HG03139 (cell line): ENCODE measurements around the gene ADCY2.

Experiments used
- ATAC-seq: cut with Tn5 transposase; IDR thresholded peaks from one replicate; pipeline ENCODE4 v1.9.1; 2021; ENCODE audit not compliant: unreplicated experiment

The ADCY2 gene

DNA sequence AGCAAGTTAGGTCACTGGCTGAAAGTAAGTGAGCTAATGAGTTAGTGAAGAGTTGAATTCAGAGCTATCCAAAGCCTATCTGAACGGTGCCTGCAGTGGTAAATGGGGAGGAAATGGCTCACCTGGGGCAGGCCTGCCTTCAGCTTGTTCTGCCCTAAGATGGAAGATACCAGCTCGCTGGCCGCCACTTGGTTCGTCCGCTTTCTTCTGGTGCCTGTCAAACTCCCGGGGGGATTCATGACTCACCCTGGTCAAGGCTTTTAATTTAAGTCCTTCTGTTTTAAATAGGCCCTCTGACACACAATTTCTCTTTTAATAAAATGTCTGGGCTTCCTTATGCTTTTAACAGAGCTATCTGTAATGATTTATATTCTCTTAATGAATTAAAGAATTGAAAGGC is 376.2 kb downstream of the ADCY2 start:
- no peak for ATAC-seq

DNA sequence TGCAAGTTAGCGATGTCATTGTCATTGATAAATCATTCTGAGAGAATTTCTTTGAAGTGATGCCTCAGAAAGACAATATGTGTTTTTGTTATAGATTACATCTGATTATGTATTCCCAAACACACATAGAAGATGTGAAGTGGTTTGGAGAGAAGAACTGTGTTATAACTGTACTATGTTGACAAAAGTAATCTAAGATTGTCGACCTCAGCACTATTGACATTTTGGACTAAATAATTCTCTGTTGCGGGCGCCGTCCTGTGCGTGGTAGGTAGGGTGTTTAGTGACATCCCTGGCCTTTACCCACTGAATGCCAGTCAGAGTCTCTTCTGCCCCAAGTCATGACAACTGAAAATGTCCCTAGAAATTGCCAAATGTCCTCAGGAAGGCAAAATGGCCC is 377.2 kb downstream of the ADCY2 start:
- ATAC-seq: no peak

DNA sequence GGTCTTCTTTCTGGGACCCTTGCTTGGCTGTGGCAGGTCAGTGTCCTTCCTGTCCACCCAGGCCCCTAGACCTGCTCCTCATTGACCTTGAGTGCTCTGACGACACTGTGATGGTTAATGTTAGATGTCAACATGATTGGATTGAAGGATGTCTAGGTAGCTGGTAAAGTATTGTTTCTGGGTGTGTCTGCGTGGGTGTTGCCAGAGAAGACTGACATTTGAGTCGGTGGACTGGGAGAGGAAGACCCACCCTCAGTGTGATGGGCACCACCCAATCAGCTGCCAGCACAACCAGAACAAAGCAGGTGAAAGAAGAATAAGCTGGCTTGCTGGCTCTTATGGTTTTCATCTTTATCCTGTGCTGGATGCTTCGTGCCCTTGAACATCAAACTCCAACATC is 380.5 kb downstream of the ADCY2 start:
- no peak for ATAC-seq

DNA sequence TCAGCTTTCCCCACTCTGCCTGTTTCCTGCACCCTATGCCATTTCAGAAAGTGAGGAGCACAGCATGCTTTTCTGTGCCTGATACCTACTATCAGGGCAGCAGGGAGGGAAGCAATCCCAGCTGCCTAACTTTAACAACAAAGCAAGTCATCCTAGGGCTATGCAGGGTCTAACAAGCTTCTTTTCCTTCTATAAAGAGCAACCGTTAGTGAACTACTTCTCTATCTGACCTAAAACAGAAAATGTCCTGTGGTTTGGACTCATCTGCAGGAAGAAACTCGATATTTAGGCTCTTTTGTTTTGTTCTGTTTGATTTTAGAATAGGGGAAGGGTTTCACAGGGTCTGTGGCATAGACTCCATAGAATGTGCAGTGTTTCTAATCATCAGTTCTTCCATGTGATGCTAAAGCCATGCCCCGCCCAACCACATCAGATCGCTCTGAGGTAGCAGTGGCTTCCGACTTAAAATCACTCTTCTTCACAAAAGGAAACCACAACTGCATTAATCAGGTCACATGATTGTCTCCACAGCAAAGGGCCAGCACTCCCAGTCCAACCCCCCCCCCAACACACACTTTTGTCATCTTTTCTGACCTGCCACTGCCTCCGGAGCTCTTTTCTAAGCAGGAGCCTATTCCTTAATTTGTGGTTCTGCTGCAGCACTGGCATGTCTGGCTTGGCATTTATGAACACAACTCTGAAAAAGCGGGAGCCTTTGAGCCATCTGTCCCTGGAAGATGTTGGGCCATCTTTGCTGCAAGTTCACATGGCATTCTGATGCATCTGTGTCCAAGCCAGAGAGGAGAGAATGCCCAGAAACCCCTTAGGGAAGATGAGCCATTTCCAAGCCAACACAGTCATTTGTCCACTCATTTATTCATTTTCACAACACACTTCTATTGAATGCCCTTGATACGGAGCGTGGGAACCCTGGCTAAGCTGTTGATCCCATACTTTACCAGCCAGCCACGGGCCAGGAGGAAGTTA is 383.4 kb downstream of the ADCY2 start:
- ATAC-seq: peak; percentile 56

DNA sequence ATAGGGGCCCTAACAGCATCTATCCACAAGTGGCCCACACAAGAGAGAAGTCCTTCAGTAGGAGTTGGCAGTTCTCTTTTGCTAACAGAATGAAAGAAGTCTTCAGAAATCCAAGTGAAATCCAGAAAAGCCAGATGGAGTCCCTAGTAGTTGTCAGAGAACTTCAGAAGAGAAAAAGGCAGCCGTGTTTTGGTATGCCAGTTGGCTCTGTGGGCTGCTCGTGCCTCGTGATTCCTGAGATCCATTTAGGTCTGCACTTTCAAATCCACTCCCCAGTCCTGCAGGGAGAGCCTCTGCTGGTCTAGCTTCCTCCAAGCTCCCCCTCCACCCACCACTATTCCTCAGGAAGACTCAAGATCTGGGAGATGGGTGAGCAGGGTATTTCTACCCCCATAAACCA is 386.0 kb downstream of the ADCY2 start:
- no peak for ATAC-seq

DNA sequence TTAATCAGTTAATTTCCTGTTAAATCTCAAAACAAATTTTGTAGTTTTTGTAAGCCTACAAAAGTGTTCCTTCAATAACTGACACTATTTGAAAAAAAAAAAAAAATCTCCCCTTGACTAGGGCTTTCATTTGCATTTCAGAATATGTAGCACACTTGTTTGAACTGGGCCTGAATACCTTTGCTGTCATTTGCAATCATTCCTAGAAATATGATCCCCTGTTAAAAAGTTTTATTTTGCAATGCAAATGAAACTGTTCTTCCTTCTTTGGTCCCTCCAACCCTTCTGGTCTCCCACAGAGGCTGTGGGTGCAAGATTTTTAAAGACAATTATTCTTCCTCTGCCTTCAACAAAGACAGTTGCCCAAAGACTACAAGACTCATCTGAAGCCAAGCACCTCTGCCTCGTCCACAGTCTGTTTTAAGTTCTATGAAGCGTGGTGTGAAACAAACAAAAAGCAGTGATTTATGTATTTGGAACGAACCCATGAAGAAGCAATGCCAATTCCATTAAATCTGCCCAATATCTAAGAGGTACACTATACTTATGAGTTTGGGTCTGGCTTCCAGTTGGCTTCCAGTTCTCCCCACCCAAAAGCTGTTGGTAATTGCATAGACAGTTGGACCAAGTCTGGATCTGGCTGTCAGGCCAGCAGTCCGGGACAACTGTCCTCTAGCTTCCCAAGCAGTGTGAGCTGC is 388.9 kb downstream of the ADCY2 start:
- ATAC-seq: no peak

DNA sequence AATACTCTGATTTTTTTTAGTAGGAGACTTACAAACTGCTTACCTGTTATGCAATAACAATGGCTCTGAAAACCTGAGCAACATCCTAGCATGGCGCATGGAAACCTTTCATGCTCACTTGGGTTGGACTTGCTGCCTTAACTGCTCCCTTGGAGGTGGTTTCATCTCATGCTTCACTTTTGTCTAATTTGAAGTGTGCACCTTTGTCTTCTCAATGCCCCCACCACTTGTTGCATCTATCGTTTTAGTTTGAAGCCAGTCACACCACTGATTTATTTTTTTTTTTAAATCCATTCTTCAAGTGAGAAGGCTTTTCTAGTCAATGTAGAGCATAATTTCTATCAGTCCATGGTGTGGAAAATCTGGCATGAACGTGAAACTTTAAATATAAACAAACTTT is 391.8 kb downstream of the ADCY2 start:
- ATAC-seq: no peak

DNA sequence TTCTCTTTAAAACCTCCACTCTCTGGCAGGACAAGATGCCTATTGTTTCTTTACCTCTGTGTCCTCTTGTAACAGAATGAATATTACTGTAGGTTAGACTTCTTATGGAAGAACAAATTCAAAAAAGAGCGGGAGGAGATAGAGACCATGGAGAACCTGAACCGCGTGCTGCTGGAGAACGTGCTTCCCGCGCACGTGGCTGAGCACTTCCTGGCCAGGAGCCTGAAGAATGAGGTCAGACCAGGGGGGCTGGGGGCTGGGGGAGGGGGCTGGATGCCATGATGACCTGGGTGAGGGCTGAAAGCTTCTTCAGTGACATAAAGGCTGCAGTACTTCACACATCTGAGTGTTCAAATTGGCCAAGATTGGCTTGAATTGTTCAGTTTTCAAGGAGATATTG is 393.6 kb downstream of the ADCY2 start:
- ATAC-seq: no peak

DNA sequence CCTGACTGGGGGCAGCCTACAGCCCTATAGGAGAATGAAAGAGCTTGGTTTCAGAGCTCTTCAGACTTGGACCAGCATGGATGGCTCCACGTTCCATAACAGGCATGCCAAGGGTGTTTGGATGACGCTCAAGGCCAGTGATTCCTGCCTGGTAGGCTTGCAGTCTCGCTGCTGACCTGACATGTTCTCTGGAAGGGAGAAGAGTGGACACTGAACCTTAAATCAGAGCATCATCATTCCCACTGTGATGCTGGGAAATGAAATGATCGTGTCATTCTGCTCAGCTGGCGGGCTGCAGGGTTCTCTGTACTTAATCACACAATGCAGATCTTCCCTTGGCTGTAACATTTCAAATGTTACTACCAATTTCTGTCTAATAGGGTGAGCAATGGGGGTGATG is 398.0 kb downstream of the ADCY2 start:
- ATAC-seq: peak; percentile 6

DNA sequence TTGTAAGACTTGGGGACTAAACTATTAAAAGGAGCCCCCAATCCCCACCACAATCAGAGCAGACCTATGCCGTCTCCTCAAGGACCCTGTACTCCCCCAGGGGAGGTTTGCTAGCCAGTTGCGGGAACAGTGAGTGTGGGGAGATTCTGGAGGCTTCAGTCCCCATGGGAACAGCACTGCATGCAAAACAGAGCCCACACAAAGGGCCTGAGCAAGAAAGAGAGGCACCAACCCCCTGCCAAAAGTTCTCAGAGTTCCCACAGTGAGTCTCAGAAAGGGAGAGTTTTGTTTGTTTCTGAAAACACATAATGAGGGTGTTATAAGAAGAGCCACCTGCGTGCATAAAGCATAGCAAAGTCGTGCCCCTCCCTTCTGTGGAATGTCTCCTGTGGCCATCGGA is 398.4 kb downstream of the ADCY2 start:
- peak; percentile 70 for ATAC-seq

DNA sequence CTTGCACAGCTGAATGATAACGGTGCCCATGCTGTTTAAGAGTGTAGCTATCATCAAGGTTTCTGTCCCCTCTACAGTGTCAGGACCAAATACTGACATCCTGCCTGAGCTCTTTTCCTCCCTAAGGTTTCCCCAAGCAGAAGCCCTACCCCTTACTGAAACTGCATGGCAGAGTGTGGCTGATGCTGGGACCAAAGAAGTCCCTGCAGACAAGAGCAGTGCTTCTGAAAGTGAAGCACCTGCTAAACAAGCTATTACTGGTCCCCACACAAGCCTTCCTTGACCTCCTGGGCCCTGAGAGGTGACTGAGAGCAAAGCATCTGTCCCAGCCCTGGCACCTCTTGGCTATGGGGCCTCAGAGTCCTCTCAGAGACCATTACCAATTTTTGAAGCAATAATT is 398.9 kb downstream of the ADCY2 start:
- peak; percentile 38 for ATAC-seq

DNA sequence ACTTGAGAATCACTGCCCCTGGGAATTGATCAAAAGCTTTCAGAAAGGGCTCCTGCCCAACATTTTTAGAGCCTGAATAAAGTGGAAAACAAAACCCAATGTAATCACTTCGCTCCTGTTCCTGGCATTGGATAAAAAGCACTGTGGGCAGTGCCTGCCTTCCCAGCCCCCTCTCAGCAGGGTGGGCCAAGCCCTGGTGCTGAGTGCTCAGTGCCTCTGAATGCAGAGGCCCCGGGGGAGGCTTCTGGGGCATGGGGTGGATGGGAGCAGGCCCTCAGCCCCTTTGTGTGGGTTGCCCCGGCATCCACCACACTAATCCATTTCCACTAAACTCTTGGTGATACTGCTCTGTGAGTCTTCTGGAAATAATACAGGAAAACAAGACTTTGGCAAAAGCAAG is 399.4 kb downstream of the ADCY2 start:
- no peak for ATAC-seq

DNA sequence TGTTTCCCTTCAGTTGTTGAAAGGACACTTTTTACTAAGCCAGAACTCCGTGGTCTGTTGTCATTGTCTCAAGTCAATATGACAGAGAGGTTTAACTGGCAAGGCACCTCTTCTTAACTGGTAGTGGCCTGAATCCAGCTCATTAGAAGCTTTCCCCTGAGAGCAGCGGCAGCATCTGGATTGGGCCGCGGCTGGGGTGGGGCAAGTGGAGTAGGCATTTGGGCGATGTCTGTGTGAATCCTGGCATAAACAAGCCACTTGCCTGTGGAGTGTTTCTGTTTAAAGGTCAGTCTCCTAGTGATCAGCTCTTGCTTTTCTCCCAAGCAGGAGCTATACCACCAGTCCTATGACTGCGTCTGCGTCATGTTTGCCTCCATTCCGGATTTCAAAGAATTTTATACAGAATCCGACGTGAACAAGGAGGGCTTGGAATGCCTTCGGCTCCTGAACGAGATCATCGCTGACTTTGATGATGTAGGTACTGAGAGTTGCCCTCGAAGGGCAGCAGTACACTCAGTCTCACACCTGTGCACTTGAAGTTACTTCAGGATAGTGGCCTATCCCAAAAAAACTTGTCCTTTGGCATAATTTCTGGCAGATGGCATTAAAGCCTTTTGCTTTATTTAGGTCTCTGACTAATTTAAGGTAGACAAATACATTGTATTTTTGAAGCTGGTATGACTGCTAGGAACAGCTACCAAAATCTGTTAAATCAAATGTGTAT is 406.1 kb downstream of the ADCY2 start:
- ATAC-seq: no peak

DNA sequence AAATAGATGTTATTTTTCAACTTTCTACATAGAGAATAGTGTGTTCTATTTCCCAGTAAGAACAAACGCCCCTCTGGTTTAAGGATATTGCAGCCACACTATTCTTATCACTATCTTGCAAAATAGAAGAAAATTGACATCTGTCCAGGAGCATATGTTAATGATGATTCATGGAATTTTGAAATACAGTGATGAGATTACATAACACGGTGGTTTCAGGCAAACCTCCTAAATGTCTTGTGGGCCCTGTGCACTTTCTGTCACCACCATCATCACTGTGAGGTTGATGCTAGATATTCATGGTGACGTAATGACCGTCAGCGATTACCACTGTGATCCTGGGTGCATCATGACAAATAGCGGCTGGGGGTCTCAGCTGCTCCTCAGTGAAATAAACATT is 406.9 kb downstream of the ADCY2 start:
- no peak for ATAC-seq

DNA sequence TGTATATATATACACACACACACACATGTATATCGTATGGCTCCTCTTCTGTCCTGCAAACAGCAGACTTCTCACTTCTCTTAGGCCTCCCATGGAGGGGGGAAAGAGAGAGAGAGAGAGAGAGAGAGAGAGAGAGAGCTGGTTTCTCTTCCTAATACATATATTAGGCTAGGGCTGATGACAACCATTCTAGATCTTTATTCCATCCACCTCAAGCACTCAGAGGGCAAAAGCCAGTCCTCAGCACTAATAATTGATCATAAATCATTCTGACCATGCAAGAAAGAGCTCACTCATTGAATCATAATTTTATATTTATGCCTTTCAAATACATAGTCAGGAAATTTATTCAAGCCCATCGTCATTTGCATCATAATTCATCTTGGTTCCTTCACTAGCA is 408.0 kb downstream of the ADCY2 start:
- ATAC-seq: no peak

DNA sequence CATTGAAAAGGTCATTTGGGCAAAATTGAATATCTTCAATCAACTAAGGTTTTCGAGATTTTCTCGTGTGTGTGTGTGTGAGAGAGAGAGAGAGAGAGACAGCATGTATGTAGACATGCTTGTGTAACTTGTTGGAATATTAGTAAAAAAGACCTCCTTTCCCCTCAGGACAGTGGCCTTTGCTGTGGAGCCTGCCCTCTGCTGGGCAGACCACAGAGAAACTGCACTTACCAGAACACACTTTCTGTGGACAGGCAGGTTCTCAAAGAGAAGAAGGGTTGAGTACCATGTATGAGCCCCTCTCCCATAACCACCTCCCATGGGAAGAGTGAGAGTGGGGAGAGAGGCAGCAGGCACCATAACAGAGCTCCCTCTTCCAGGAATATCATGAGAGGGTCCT is 409.4 kb downstream of the ADCY2 start:
- ATAC-seq: no peak

DNA sequence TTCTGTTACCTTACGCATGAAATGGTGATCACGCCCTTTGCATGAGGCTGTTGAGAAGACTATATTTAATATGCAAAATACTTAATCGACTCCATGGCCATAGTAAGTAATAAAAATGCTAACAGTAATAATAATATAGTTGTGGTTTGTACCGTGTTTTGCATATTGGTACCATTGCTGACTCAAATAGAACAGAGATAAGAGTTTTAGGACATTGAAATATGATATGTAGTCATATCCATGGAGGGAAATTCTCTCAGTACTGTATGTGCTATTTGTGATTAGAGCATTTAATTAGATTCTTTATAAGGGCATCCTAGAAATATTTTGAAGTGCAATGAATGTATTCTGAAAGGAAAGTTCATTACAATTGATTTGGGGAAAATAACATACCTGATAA is 413.1 kb downstream of the ADCY2 start:
- ATAC-seq: no peak

DNA sequence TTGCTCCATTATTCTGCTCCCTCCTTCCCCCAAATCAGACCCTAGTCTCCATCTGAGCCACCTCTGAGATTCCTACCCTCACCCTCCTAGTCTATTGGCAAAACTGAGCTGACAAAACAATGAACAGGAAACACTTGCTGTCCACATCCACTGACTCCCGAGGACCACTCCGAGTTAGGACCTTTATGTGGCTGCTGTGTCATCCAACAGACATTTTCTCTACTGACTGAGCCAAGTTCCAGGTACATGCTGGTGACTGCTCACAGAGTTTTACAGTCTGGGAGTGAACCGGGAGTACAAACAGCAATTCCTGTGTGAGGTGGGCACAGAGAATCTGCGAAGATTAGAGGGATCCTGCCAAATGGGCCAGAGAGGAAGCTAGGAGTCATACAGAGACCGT is 415.8 kb downstream of the ADCY2 start:
- no peak for ATAC-seq

DNA sequence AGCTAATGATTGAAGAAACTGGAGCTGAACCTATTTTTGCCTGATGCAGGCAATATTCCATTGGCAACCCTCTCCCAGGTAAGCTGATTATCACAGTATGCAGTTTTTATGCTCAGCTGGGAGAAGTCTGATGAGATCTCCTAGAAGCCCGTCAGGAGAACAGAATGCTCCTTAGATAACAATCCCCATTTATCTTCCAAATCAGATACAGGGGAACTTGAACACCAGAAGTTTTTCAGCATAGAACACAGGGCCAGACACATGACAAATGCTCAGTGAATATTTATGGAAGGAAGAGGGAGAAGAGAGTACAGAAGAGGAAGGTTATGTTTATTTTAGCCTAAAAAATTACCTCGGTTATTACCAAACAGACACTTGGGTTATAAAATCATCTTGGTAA is 417.1 kb downstream of the ADCY2 start:
- no peak for ATAC-seq

DNA sequence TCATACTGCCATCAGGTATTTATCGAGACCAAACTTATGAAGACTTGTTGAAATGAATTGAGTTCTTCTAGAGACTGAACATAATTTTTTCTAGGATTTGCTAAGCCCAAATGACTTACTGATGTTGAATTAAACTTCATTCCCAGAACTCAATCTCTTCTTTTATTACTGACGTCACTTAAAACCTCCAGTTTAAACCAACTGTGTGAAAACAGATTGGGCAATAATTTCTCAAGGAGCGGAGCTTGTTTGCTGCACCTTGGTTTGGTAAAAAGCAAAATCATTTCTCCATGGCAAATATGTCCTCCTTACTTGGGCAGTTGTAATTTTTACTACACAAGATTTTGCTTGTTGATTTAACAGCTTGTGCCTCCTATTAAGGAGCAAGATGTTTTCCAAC is 417.6 kb downstream of the ADCY2 start:
- no peak for ATAC-seq

DNA sequence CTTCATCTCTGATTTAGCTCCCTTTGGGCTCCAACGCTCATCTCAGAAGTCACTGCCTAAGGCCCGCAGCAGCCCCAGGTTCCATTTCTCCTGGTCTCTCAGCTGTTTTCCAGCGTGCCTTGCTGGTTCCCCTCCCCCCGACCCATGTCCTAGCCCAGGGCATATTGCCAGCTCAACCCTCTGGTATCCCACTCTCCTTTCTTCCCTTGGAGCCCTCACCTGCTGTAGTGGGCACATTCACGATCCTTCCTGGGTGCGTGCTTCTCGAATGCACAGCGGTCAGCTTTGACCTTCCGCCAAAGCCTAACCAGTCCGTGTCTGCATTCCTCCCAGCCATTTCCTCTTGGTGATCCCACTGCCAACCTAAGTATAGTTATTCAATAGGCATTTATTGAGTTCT is 418.9 kb downstream of the ADCY2 start:
- no peak for ATAC-seq
